Measurements from ENCODE around the gene EIF4B.

DNA sequence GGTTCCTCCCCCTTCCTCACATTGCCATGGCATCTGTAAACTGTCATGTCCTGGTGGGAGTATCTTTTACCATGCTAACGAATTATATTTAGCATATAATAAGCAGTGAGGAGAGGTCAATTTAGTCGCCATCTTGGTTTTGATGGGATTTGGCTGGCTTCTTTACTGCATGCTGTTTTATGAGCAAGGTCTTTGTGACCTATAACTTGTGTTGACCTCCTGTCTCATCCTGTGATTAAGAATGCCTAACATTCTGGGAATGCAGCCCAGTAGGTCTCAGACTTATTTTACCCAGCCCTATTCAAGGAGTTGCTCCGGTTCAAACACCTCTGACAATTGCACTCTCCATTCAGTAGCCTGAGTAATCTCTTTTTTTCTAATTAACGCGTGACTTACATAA, 2.1 kb upstream of the EIF4B start:
- TF ChIP-seq, protein P1, sequence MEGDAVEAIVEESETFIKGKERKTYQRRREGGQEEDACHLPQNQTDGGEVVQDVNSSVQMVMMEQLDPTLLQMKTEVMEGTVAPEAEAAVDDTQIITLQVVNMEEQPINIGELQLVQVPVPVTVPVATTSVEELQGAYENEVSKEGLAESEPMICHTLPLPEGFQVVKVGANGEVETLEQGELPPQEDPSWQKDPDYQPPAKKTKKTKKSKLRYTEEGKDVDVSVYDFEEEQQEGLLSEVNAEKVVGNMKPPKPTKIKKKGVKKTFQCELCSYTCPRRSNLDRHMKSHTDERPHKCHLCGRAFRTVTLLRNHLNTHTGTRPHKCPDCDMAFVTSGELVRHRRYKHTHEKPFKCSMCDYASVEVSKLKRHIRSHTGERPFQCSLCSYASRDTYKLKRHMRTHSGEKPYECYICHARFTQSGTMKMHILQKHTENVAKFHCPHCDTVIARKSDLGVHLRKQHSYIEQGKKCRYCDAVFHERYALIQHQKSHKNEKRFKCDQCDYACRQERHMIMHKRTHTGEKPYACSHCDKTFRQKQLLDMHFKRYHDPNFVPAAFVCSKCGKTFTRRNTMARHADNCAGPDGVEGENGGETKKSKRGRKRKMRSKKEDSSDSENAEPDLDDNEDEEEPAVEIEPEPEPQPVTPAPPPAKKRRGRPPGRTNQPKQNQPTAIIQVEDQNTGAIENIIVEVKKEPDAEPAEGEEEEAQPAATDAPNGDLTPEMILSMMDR (IDR thresholded peaks at IDR 0.05): no peak
- TF ChIP-seq POLR2A (IDR thresholded peaks at IDR 0.05): no peak
